ENCODE measurements around the gene CERS1. TPM values are rescaled to one million over a fixed set of nuclear protein-coding genes. Genes with fewer than 3 reads are reported as not detected.
A peak's percentile ranks its signal among the peaks of the same experiment; 100 is the strongest.

The CERS1 gene
- total RNA-seq, 2 donors from 2014 or later: not detected

DNA sequence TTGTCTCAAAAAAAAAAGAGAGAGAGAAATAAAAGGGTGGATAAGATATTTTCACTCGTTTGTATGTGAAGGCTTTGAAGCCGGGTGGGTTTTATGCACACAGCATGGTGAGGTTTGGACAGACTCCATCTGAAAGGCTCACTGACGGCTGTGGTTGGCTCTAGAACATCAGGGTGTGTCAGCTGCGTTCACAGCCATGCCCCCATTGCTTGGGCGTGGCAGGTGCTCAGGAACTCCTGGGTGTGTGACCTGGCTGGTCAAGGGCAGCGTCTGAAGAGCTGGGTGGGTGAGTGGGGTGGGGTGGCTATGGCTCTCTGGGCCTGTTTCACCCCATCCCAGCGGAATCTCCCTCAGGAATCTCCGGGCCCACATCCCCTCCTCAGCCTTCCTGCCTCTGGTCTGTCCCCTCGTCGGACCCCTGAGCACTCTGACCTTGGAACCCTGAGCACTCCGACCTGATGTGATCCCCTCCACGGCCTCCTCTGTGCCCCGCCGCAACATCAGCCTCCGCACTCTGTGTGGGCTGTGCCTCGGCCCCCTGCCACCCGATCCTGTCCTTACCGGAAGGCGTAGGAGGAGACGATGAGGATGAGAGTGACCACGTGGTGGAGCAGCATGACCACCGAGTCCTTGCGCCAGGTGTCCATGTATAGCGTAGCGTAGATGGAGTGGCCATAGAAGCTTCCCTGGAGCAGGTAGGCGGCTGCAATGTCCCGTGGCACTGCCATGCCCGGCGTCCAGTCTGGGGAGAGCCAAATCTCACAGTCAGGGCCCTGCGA is 12.2 kb downstream of the CERS1 start:
- no peak for DNase-seq
- no peaks in the 10 kb centered on the region for H3K27me3 Mint-ChIP-seq
- H3K9me3 ChIP-seq (ENCODE audit: control insufficient read depth, low read length, poor library complexity, severe bottlenecking): no peaks in the 10 kb centered on the region
- ATAC-seq: no peak
- H3K27ac Mint-ChIP-seq: no peak overlapping the region
- no peaks in the 10 kb centered on the region for H3K36me3 Mint-ChIP-seq (ENCODE audit: low read depth)
- H3K4me3 Mint-ChIP-seq: no peak overlapping the region
- H3K4me1 Mint-ChIP-seq: no peaks in the 10 kb centered on the region

DNA sequence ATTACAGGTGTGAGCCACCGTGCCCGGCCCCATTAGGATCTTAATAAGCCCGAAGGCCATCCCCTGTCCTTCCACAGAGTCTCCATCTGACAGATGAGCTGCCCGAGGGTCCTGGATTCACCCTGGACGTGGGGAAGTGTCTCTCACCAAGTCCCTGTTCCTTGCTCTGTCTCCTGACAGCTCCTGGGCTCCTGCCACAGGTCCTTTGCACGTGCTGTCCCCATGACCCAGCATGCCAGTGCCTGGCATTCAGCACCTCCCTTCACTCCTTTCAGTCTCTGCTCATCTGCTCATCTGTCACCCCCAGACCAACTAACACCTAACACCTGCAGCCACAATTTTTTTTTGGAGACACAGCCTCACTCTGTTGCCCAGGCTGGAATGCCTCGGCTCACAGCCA is 14.5 kb downstream of the CERS1 start:
- no peaks in the 10 kb centered on the region for H3K4me1 Mint-ChIP-seq
- no peak for ATAC-seq
- no peaks in the 10 kb centered on the region for H3K9me3 ChIP-seq (ENCODE audit: control insufficient read depth, low read length, poor library complexity, severe bottlenecking)
- peak overlapping the region; percentile 31 for H3K4me3 Mint-ChIP-seq
- no peak for DNase-seq
- H3K27me3 Mint-ChIP-seq: no peaks in the 10 kb centered on the region
- H3K36me3 Mint-ChIP-seq (ENCODE audit: low read depth): no peaks in the 10 kb centered on the region
- H3K27ac Mint-ChIP-seq: peak overlapping the region; percentile 70

DNA sequence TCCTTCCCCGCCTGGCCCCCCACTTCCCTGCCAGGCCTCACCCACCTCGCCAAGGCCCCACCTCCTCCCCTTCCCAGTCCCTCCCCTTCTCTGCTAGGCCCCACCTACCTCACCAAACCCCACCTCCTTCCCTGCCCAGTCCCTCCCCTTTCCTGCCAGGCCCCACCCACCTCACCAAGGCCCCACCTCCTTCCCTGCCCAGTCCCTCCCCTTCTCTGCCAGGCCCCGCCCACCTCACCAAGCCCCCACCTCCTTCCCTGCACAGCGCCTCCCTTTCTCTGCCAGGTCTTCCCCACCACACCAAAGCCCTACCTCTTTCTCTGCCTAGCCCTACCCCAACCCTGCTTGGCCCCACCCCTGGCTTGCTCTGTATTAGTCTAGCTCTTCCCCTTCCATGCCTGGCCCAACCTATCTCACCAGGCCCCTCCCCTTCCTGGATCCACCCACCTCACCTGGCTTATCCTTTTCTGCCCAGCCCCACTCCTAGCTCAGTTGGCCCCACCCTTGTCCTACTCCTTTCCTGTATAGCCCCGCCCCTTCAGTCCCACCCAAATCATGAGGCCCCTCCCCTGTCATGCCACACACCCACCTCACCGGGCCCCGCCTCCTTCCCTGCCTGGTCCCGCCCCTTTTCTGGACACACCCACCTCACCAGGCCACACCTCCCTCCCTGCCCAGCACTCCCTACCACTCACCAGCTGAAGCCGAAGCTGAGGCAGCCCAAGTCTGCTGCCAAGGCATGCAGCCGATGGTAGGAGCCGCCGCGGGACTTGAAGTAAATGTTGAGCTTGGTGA is 16.2 kb downstream of the CERS1 start:
- ATAC-seq (peak; percentile 81), DNase-seq (no peak)
- Mint-ChIP-seq H3K4me3 (no peak overlapping the region), H3K4me1 (no peaks in the 10 kb centered on the region), H3K27ac (no peak overlapping the region), H3K27me3 (no peaks in the 10 kb centered on the region), H3K36me3 (ENCODE audit: low read depth) (no peaks in the 10 kb centered on the region)
- H3K9me3 ChIP-seq (ENCODE audit: control insufficient read depth, low read length, poor library complexity, severe bottlenecking): no peaks in the 10 kb centered on the region

DNA sequence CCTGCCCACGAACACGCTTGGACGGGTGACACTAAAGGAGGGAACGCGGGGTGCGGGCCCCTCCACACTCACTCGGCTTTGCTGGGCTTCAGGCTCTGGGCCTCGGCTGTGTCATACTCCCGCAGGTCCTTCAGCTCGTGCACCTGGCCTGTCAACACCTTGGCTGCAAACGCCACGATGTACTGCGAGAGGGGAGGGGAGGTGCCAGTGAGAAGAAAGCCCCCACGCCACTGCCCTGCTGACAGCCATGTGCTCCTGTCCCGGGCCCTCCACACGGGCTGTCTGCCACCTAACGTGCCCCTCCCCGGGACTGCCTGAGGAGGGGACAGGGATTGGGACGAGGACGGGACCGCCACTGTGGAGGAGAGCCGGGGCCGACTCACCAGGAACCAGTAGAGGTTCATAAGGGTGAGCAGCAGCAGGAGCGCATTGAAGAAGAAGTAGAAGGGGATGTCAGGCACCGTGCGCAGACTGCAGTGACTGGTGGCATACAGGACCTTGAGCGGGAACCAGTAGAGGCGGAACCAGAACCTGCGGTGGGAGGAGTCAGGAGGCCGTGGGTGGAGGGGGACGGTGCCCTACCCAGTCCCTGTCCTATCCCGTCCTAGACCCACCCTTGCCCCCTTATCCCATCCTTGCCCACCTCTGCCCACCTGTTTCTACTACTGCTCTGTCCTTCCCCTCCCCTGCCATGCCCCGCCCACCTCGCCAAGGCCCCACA is 16.9 kb downstream of the CERS1 start:
- Mint-ChIP-seq H3K27ac (no peak overlapping the region), H3K4me3 (no peak overlapping the region), H3K36me3 (ENCODE audit: low read depth) (no peaks in the 10 kb centered on the region), H3K27me3 (no peaks in the 10 kb centered on the region), H3K4me1 (no peaks in the 10 kb centered on the region)
- ATAC-seq: no peak
- H3K9me3 ChIP-seq (ENCODE audit: control insufficient read depth, low read length, poor library complexity, severe bottlenecking): no peaks in the 10 kb centered on the region
- no peak for DNase-seq

DNA sequence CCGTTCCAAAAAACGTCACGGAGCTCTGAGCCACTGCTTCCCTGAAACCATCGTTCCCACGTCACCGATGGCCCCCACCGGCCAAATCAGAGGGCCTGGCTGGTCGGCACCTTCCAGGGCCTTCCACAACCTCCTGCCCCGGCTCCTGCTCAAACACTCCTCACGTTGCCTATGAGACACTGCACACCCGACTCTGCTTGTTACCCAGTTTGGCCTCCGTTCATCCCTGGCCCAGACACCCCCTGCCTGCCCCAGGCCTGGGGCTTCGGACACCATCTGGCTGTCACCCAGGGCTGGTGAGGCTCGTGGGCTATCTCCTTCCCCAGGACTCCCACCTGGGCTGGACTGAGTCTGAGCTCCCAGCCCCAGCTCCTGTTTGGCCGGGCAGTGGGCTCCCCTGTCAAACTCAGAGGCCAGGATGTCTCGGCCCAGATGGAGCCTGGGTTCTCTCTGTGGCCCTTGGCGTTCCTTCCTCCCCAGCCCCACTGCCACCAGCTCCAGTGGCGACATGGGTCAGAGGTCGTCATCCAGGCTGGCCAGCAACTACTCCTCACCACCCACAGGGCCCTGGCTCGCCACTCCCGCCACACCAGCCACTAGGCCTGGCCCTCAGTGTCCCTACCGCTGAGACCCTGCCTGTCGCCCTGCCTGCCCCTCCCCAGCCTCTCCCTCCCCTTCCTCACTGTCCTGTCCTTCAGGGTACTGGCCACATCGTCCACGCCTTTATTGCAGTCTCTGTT is 17.7 kb downstream of the CERS1 start:
- DNase-seq (no peak), ATAC-seq (no peak)
- Mint-ChIP-seq H3K27me3 (peaks cover under 1% of the 10 kb centered on the region), H3K4me1 (no peaks in the 10 kb centered on the region), H3K4me3 (no peak overlapping the region), H3K27ac (no peak overlapping the region), H3K36me3 (ENCODE audit: low read depth) (no peaks in the 10 kb centered on the region)
- no peaks in the 10 kb centered on the region for H3K9me3 ChIP-seq (ENCODE audit: control insufficient read depth, low read length, poor library complexity, severe bottlenecking)

DNA sequence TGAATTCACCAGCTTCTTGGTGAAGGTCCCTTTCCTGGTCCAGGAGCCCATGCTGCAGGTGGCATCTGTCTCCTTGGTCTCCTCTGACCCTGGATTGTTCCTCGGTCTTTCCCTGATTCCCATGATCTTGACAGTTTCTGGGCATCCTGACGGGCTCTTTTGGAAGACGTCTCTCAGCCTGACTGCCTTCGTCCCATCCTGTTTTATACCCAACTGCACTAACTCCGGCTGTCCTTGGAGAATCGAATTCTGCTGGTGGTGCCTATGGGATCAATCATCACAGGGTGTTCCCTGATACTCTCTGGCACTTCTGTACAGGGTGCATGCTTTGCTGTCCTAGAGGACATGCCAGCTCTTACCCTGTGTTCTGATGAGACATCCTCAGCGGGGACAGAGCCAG is 19.1 kb downstream of the CERS1 start:
- Mint-ChIP-seq H3K4me3 (no peak overlapping the region), H3K27me3 (peaks cover 5% of the 10 kb centered on the region), H3K36me3 (ENCODE audit: low read depth) (no peaks in the 10 kb centered on the region), H3K27ac (no peak overlapping the region), H3K4me1 (peaks cover under 1% of the 10 kb centered on the region)
- DNase-seq (no peak), ATAC-seq (no peak)
- H3K9me3 ChIP-seq (ENCODE audit: control insufficient read depth, low read length, poor library complexity, severe bottlenecking): no peaks in the 10 kb centered on the region

DNA sequence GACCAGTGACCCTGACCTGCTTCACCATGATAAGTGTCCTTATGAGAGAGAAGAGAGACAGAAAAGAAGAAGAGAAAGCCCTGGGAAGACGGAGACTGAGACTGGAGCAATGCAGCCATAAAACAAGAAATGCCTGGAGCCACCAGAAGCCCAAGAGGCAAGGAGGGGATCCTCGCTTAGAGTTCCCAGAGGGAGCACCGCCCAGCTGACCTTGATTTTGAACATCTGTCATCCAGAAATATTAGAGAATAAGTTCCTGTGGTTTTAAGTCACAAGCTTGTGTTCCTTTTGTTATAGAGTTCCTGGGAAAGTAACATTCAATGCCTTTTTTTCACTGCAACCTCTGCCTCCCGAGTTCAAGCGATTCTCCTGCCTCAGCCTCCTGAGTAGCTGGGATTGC is 20.2 kb downstream of the CERS1 start:
- no peak for DNase-seq
- ATAC-seq: no peak
- peaks cover 2% of the 10 kb centered on the region for H3K36me3 Mint-ChIP-seq (ENCODE audit: low read depth)
- H3K4me1 Mint-ChIP-seq: peaks cover 8% of the 10 kb centered on the region
- no peaks in the 10 kb centered on the region for H3K9me3 ChIP-seq (ENCODE audit: control insufficient read depth, low read length, poor library complexity, severe bottlenecking)
- H3K4me3 Mint-ChIP-seq: no peak overlapping the region
- no peak overlapping the region for H3K27ac Mint-ChIP-seq
- peaks cover 11% of the 10 kb centered on the region for H3K27me3 Mint-ChIP-seq

DNA sequence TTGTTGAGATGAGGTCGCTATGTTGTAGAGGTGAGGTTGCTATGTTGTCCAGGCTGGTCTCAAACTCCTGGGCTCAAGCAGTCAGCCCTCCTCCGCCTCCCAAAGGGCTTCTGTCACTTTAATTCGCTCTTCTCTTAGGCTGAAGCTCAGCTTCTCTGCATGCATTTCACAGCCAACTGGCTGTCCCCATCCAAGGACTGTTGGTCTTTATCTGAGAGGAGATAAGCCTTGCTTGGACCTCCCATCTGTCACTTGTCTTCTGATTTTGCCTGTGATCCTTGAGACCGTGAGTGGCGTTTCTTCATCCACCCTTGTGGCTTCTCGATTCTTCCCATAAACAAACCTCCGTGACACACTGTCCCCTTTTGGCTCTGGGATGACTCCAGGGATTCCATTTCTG is 24.4 kb downstream of the CERS1 start:
- H3K9me3 ChIP-seq (ENCODE audit: control insufficient read depth, low read length, poor library complexity, severe bottlenecking): no peaks in the 10 kb centered on the region
- H3K27me3 Mint-ChIP-seq: peaks cover 11% of the 10 kb centered on the region
- peaks cover 9% of the 10 kb centered on the region for H3K4me1 Mint-ChIP-seq
- DNase-seq (no peak), ATAC-seq (no peak)
- peak overlapping the region; percentile 87 for H3K27ac Mint-ChIP-seq
- H3K4me3 Mint-ChIP-seq: peak overlapping the region; percentile 58
- H3K36me3 Mint-ChIP-seq (ENCODE audit: low read depth): peaks cover 4% of the 10 kb centered on the region

DNA sequence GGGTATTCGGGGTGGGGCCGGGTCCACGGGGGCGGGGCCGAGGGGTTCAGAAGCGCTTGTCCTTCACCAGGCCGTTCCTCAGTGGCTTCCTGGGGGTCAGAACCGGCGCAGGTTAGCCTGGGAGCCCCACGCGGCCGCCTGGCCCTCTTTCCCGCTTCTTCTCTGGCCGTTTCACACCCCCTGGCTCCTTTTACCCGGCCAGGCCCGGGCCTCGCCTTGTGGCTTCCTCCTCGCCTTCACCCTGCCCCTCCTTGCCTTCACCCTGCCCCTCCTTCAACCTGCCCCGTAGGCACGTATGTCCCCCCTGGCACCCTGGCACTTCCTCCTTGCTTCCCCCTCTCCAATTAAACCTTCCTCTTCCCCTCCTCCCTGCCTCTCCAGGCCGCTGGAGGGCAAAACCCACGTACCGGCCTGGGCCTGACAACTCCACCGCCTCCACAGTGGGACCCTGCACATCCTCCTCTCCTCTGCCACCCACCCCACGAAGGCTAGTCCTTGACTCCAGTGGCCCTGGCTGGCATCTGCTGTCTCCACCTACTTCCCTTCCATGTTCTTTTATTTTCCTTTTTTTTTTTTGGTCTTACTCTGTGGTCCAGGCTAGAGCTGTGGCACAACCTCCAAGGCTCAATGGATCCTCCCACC is 25.3 kb downstream of the CERS1 start:
- no peak for DNase-seq
- ATAC-seq: no peak
- Mint-ChIP-seq H3K27me3 (peaks cover 11% of the 10 kb centered on the region), H3K4me3 (peak overlapping the region; percentile 62), H3K4me1 (peaks cover 11% of the 10 kb centered on the region), H3K27ac (peak overlapping the region; percentile 87), H3K36me3 (ENCODE audit: low read depth) (peaks cover 4% of the 10 kb centered on the region)
- no peaks in the 10 kb centered on the region for H3K9me3 ChIP-seq (ENCODE audit: control insufficient read depth, low read length, poor library complexity, severe bottlenecking)

DNA sequence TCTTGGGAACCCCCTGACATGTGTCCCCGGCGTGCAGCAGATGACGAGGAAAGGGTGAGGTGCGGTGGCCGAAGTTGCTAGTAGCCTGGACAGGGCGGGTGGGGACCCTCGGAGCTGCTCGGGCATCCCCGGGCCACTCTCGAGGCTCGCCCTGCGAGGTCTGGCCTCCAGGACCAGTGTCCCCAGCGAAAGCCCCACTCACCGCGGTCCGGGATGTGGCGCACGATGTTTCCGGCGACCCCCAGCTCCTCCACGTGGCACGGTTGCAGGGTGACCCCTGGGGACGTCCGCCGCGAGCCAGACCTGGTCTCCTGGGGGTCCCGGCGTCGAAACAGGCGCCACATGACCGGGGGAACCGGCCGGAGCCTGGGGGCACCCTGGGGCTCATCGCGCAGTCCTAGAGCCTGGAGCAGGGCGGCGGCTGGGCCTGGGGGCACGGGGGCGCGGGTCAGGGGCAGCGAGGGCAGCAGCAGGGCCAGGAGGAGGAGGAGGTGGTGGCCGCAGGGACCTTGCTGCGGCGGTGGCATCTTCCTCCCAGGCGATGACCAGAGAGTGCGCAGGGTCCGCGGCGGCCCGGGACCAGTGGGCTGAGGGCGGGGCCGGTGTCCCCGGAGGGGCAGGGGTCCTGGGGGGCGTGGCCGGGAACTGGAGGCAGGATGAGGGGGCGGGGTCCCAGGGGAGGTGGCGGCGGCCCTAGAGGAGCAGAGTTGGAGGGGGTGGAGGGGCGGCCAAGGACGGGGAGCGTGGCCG is 26.0 kb downstream of the CERS1 start:
- Mint-ChIP-seq H3K36me3 (ENCODE audit: low read depth) (peaks cover 4% of the 10 kb centered on the region), H3K27me3 (peaks cover 11% of the 10 kb centered on the region), H3K4me3 (no peak overlapping the region), H3K4me1 (peaks cover 11% of the 10 kb centered on the region), H3K27ac (no peak overlapping the region)
- DNase-seq: no peak
- no peaks in the 10 kb centered on the region for H3K9me3 ChIP-seq (ENCODE audit: control insufficient read depth, low read length, poor library complexity, severe bottlenecking)
- ATAC-seq: no peak

DNA sequence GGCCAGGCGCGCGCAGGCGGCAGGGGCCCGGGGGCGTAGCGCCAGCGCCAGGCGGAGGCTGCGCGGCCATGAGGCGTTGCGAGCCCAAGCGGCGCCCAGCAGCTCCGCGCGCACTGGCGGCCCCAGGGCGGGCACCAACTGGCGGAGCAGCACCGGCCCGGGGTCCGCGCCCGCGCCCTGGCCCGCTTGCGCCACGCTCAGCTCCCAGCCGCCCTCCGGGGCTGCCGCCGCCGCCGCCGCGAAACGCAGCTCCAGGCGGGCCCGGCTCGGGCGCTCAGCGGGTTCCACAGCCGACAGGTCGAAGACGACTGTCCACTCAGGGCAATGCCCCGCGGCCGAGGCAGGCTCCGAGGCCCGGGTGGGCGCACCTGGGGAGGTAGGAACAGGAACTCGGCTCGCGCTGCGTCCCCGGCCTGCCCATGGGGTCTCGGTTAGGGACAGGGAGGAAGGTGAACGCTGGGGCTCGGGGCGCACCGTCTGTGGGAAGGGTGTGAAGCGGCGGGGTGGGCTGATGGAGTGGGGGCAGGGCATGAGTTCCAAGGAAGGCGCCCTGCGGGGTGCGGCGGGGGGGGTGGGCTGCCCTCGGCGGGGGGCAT is 26.8 kb downstream of the CERS1 start:
- DNase-seq (no peak), ATAC-seq (no peak)
- Mint-ChIP-seq H3K4me1 (peaks cover 11% of the 10 kb centered on the region), H3K27me3 (peaks cover 11% of the 10 kb centered on the region), H3K36me3 (ENCODE audit: low read depth) (peaks cover 4% of the 10 kb centered on the region), H3K4me3 (no peak overlapping the region), H3K27ac (no peak overlapping the region)
- H3K9me3 ChIP-seq (ENCODE audit: control insufficient read depth, low read length, poor library complexity, severe bottlenecking): no peaks in the 10 kb centered on the region

All from T-helper 17 cell (primary cell).